GM19452 (cell line): ENCODE results near the gene IGFL4.
A peak's percentile ranks its signal among the peaks of the same experiment; 100 is the strongest.

ENCODE experiments used
- ATAC-seq: cut with Tn5 transposase; IDR thresholded peaks from one replicate; pipeline ENCODE4 v1.9.1; 2021; ENCODE audit not compliant: unreplicated experiment

Gene IGFL4

DNA sequence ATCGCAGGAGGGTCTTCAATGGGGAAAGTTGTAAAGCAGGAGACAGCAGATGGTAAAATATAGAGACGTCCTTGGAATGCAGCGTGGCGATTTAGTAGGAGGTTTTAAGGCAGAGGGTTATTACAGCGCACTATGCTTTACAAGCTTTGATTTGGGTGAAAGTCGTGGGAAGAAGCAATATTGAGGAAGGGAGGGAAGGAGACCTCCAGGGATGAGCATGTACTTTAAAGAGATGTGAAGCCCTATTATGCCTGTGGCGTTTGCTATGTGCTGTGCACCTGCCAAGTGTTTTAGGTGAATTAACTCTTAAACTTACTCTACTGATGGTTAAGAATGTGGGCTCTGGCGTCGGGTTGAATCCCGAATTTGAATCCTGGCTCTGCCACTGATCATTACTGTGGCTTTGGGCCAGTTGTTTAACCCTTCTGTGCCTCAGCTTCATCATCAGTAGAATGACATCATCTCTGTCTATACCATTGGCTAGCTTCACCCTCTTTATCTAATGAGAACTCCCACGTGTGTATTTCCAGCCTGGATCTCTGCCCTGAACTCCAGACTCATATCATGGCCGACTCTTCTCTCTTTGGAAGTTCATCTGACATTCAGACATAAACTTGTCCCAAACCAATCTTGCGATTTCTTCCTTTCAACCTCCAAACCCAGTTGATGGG is 45.0 kb downstream of the IGFL4 start:
- no peak for ATAC-seq

DNA sequence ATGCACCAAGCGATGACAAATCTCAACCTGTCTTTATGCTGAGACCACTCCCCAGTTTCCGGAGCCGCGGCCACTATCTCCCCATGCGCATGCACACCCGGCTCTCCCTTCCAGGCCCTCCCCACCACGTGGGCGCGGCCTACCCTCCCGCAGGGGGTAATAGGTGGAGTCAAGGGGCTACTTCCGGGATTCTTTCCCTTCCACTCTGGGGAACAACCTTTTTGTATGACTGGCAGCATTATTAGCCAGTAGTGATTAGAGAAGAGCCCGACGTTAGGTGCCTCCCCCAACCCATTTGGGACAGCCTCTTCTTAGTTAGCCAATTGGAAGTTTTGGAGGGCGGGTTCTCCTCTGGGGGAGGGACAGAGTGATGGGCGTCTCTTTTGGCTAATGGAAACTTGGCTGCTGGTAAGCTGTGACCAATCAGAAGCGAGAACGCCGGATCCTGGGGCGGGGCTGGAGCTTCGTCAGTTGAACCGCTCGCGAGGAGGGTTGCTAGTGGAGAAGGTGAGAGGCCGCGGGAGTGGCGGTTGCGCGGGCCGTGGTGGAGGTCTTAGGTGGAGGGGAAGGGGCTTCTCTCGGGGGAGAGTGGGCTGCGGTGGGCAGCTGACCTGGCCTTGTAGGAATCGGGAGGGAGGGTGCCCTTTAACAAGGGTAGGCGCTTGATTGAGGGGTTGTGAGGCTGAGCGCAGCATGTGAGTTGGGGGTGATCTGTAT is 45.6 kb downstream of the IGFL4 start, which contains the start of gene CCDC61:
TSS of gene CCDC61 (plus strand) at position 470 of the 717 bp plus-strand sequence. CDS start 7,552 bp downstream, outside the sequence.
- peak; percentile 94 for ATAC-seq

DNA sequence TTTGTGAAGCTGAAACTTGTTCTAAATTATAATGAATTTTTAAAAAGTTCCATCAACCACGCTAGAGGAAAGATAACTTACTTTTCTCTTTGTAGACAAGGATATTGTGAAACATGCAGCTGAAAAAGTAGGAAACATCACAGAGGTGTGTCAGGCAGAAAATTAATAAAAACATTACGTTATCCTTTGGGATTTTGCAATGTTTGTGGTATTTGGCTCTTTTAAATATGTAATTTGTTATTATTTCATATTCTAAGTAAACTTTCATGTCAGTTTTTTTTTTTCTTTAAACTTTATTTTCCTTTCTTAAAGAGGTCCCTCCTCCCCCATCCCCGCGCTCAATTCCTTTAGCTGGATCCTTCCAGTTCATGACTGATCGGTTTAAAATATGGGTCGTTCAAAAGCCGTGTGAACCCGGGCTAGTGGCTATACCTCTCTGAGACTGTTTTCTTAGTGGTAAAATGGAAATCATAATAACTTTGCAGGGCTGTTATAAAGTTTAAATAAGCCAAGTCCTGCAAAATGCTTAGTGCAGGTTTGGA is 46.3 kb downstream of the IGFL4 start:
- ATAC-seq = no peak

DNA sequence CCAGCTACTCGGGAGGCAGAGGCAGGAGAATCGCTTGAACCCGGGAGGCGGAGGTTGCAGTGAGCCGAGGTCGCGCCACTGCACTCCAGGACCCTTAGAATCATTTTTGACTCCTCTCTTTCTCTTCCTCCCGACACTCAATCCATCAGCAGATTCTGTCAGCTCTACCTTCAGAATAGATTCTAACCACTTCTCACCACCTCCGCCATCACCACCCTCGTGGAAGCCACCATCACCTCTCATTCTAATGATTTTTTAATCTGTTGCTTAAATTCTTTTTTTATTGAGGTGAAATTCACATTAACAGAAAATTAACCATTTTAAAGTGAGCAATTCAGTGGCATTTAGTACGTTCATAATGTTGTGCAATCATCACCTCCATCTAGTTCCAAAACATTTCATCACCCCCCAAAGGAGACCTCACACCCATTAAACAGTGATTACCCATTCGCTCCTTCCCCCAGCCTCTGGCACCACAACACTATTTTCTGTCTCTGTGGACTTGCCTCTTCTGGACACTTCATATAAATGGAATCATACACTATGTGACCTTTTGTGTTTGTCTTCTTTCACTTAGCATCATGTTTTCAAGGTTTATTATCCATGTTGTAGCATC is 50.6 kb downstream of the IGFL4 start:
- no peak for ATAC-seq
